ENCODE results near the gene MMP24. TPM values are rescaled to one million over a fixed set of nuclear protein-coding genes. Genes with fewer than 3 reads are reported as not detected.

The MMP24 gene
- total RNA-seq (under 0.01 and 0.17 TPM in 2 replicates), polyA plus RNA-seq (0.21 and 0.49 TPM in 2 replicates), polyA minus RNA-seq (ENCODE audit: low replicate concordance) (0.63 and 2.6 TPM in 2 replicates)
- 0.33 and 0.59 TPM in 2 replicates for polyA plus RNA-seq (2012)

DNA sequence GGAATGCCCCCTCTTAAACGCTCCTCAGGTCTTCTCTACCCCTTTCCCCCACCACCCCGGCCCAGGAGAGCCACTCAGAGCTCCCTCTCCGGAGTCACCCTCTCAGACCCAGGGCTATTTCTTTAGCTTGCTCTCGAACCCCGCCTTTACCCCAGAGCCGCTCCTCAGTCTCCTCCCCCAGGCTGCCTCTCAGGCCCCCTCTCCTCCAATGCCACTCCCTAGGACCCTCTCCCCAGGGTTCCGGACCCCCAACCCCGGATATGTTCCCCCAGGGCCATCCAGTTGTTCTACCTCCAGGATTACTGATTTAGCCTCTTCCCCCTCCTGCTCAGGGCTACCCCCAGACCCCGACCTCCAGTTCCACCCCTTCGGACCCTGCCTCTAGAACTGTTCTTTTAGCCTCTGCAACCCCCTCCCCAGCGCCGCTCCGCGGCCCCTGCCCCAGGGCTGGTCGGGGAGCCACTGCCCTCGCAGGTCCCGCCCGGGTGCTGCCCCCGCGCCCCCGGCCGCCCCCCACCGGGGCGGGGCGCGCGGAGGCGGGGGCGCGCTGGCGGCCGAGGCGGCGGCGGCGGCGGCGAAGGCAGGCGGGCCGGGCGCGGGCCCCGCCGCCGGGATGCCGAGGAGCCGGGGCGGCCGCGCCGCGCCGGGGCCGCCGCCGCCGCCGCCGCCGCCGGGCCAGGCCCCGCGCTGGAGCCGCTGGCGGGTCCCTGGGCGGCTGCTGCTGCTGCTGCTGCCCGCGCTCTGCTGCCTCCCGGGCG, at the start of gene MMP24:
TSS of gene MMP24 (plus strand) at position 565 of the 758 bp plus-strand sequence. CDS start at position 614, 49 bp downstream.
- Histone ChIP-seq H3K4me2 (ENCODE audit: extremely low read depth, insufficient read depth, low read length) (peak within 1 kb of the TSS; percentile 48), H3K9ac (ENCODE audit: insufficient read depth, low read length) (no peak within 1 kb of the TSS), H3K4me1 (ENCODE audit: control insufficient read depth, extremely low read depth, insufficient read depth, low read length) (no peaks in the 10 kb centered on the region), H3K79me2 (ENCODE audit: control insufficient read depth, insufficient read depth, low read length) (no peaks in the 10 kb centered on the region), H3K36me3 (ENCODE audit: control insufficient read depth, insufficient read depth, low read length) (no peaks in the 10 kb centered on the region), H2AFZ (ENCODE audit: low read length) (no peak within 1 kb of the TSS), H3K27me3 (ENCODE audit: control insufficient read depth, insufficient read depth, low read length) (peaks cover 14% of the 10 kb centered on the region), H4K20me1 (ENCODE audit: control insufficient read depth, extremely low read depth, insufficient read depth, low read length) (no peaks in the 10 kb centered on the region), H3K9me3 (ENCODE audit: control insufficient read depth, insufficient read depth, low read depth, low read length) (no peaks in the 10 kb centered on the region), H3K27ac (ENCODE audit: insufficient read depth, low read length) (no peak within 1 kb of the TSS), H3K4me3 (replicated peaks in 1 of 4; ENCODE audit: control extremely low read depth in 1 of 4, insufficient read depth in 1 of 4, low read depth in 3 of 4, low read length in 4 of 4) (peak within 1 kb of the TSS in 2 of 4 experiments; percentile 28)
- no peak for DNase-seq (ENCODE audit: low read depth in 2 of 2)
- TF ChIP-seq, protein P1, sequence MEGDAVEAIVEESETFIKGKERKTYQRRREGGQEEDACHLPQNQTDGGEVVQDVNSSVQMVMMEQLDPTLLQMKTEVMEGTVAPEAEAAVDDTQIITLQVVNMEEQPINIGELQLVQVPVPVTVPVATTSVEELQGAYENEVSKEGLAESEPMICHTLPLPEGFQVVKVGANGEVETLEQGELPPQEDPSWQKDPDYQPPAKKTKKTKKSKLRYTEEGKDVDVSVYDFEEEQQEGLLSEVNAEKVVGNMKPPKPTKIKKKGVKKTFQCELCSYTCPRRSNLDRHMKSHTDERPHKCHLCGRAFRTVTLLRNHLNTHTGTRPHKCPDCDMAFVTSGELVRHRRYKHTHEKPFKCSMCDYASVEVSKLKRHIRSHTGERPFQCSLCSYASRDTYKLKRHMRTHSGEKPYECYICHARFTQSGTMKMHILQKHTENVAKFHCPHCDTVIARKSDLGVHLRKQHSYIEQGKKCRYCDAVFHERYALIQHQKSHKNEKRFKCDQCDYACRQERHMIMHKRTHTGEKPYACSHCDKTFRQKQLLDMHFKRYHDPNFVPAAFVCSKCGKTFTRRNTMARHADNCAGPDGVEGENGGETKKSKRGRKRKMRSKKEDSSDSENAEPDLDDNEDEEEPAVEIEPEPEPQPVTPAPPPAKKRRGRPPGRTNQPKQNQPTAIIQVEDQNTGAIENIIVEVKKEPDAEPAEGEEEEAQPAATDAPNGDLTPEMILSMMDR (conservative IDR thresholded peaks at IDR 0.05 in 1 of 2, IDR thresholded peaks at IDR 0.05 in 1 of 2; ENCODE audit: low read depth in 1 of 2, low read length in 2 of 2): no peak
- no peak for TF ChIP-seq EZH2 (IDR thresholded peaks at IDR 0.05; ENCODE audit: low read length, missing control alignments)

DNA sequence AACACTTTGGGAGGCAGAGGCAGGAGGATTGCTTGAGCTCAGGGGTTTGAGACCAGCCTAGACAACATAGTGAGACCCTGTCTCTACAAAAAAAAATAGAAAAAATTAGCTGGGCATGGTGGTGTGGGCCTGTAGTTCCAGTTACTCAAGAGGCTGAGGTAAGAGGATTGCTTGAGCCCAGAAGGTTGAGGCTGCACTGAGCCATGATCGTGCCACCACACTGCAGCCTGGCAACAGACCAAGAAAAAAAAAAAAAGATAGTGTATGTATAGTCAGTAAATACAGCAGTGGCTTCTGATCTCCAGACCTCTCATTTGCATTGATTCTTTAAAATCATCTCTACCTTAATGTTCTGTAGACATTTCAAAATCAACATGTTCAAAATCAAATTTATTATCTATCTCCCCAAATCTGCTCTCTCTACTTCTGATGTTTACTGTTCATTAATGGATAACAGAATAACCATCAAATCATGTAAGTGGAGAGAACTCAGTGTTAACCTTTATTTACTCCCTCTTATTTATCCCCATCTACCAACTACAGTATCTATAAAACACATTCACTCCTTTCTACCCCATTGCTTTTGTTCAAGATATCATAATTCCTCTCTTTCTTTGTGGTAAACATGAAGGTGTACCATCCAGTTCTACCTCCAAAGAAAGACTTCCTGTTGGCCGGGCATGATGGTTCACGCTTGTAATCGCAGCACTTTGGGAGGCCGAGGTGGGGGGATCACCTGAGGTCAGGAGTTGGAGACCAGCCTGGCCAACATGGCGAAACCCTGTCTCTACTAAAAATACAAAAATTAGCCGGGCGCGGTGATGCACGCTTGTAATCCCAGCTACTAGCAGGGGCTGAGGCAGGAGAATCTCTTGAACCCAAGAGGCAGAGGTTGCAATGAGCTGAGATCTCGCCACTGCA, 46.9 kb upstream of the MMP24 start:
- Histone ChIP-seq H3K9ac (ENCODE audit: insufficient read depth, low read length) (no peak overlapping the region), H3K36me3 (ENCODE audit: control insufficient read depth, insufficient read depth, low read length) (no peaks in the 10 kb centered on the region), H2AFZ (ENCODE audit: low read length) (no peak overlapping the region), H3K4me2 (ENCODE audit: extremely low read depth, insufficient read depth, low read length) (no peak overlapping the region), H3K27me3 (ENCODE audit: control insufficient read depth, insufficient read depth, low read length) (no peaks in the 10 kb centered on the region), H3K4me1 (ENCODE audit: control insufficient read depth, extremely low read depth, insufficient read depth, low read length) (no peaks in the 10 kb centered on the region), H3K79me2 (ENCODE audit: control insufficient read depth, insufficient read depth, low read length) (no peaks in the 10 kb centered on the region), H3K9me3 (ENCODE audit: control insufficient read depth, insufficient read depth, low read depth, low read length) (no peaks in the 10 kb centered on the region), H3K27ac (ENCODE audit: insufficient read depth, low read length) (no peak overlapping the region), H3K4me3 (replicated peaks in 1 of 4; ENCODE audit: control extremely low read depth in 1 of 4, insufficient read depth in 1 of 4, low read depth in 3 of 4, low read length in 4 of 4) (no peak overlapping the region), H4K20me1 (ENCODE audit: control insufficient read depth, extremely low read depth, insufficient read depth, low read length) (no peaks in the 10 kb centered on the region)
- TF ChIP-seq, protein P1 (conservative IDR thresholded peaks at IDR 0.05 in 1 of 2, IDR thresholded peaks at IDR 0.05 in 1 of 2; ENCODE audit: low read depth in 1 of 2, low read length in 2 of 2): no peak
- no peak for DNase-seq (ENCODE audit: low read depth in 2 of 2)

DNA sequence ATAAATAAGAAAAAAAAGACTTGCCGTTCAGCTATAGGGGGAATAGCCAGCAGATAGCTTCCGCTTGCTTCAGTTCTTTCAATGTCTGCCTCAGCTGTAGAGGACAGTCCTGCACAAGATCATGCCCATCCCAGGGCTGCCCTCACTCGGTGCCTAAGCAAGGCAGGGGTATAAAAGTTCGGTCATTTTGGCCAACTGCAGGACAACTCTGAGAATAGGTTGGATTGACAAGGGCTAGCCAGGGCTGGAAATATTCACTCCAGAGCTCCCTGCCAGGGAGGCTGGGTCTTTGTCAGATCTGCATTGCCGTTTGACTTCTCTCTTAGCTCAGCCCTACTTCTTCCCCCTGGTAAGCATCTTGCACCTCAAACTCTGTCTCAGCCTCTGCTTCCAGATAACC, 46.2 kb upstream of the MMP24 start:
- Histone ChIP-seq H3K9ac (ENCODE audit: insufficient read depth, low read length) (no peak overlapping the region), H3K4me2 (ENCODE audit: extremely low read depth, insufficient read depth, low read length) (no peak overlapping the region), H3K27me3 (ENCODE audit: control insufficient read depth, insufficient read depth, low read length) (no peaks in the 10 kb centered on the region), H3K4me3 (replicated peaks in 1 of 4; ENCODE audit: control extremely low read depth in 1 of 4, insufficient read depth in 1 of 4, low read depth in 3 of 4, low read length in 4 of 4) (no peak overlapping the region), H3K27ac (ENCODE audit: insufficient read depth, low read length) (no peak overlapping the region), H2AFZ (ENCODE audit: low read length) (no peak overlapping the region), H4K20me1 (ENCODE audit: control insufficient read depth, extremely low read depth, insufficient read depth, low read length) (no peaks in the 10 kb centered on the region), H3K36me3 (ENCODE audit: control insufficient read depth, insufficient read depth, low read length) (no peaks in the 10 kb centered on the region), H3K9me3 (ENCODE audit: control insufficient read depth, insufficient read depth, low read depth, low read length) (no peaks in the 10 kb centered on the region), H3K79me2 (ENCODE audit: control insufficient read depth, insufficient read depth, low read length) (no peaks in the 10 kb centered on the region), H3K4me1 (ENCODE audit: control insufficient read depth, extremely low read depth, insufficient read depth, low read length) (no peaks in the 10 kb centered on the region)
- no peak for DNase-seq (ENCODE audit: low read depth in 2 of 2)
- no peak for TF ChIP-seq EZH2 (IDR thresholded peaks at IDR 0.05; ENCODE audit: low read length, missing control alignments)
- TF ChIP-seq, protein P1 (conservative IDR thresholded peaks at IDR 0.05 in 1 of 2, IDR thresholded peaks at IDR 0.05 in 1 of 2; ENCODE audit: low read depth in 1 of 2, low read length in 2 of 2): no peak

Measured in fibroblast of lung (primary cell).